ENCODE measurements around the gene POLR3A. TPM values are rescaled to one million over a fixed set of nuclear protein-coding genes. Genes with fewer than 3 reads are reported as not detected.

Gene POLR3A
- total RNA-seq, 1 donor from 2014 or later, result 14.7 TPM

- Histone ChIP-seq H3K4me3 (ENCODE audit: low read depth, low read length) (no peak overlapping the region), H3K36me3 (ENCODE audit: control insufficient read depth, insufficient read depth, low read length) (peaks cover 26% of the 10 kb centered on the region), H3K27me3 (ENCODE audit: control insufficient read depth, insufficient read depth, low read length) (no peaks in the 10 kb centered on the region)
- DNase-seq (ENCODE audit: low read depth) (no peak), FAIRE-seq (no peak)
- TF ChIP-seq, protein P1, sequence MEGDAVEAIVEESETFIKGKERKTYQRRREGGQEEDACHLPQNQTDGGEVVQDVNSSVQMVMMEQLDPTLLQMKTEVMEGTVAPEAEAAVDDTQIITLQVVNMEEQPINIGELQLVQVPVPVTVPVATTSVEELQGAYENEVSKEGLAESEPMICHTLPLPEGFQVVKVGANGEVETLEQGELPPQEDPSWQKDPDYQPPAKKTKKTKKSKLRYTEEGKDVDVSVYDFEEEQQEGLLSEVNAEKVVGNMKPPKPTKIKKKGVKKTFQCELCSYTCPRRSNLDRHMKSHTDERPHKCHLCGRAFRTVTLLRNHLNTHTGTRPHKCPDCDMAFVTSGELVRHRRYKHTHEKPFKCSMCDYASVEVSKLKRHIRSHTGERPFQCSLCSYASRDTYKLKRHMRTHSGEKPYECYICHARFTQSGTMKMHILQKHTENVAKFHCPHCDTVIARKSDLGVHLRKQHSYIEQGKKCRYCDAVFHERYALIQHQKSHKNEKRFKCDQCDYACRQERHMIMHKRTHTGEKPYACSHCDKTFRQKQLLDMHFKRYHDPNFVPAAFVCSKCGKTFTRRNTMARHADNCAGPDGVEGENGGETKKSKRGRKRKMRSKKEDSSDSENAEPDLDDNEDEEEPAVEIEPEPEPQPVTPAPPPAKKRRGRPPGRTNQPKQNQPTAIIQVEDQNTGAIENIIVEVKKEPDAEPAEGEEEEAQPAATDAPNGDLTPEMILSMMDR (IDR thresholded peaks at IDR 0.05; ENCODE audit: insufficient read depth, low read length, severe bottlenecking), result no peak
Observed at GRCh38 chr10:78041170-78042057, 12.1 kb upstream of the POLR3A start.

DNA sequence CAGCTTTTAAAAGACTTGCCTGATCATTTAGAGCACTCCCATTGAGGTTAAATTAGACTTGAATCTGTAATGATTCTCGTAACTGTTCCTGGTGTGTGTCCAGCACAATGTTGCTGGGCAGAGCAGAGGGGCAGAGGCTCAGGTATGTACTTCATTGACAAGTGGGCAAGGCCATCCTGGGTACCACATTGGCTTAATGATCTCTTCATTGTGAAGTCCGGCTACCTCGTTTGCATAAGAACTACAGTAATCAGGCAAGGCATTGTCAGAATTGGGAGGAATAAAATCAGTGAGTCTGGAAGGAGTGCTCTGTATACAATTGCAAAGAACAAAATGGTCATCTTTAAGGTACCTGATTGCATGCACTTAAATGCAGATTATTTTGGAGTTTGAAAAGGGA lies 10.4 kb upstream of the POLR3A start:
- TF ChIP-seq, protein P1 (IDR thresholded peaks at IDR 0.05; ENCODE audit: insufficient read depth, low read length, severe bottlenecking), result no peak
- peaks cover 28% of the 10 kb centered on the region for H3K36me3 ChIP-seq (ENCODE audit: control insufficient read depth, insufficient read depth, low read length)
- DNase-seq (ENCODE audit: low read depth) (no peak), FAIRE-seq (no peak)
- no peaks in the 10 kb centered on the region for H3K27me3 ChIP-seq (ENCODE audit: control insufficient read depth, insufficient read depth, low read length)
- H3K4me3 ChIP-seq (ENCODE audit: low read depth, low read length), result no peak overlapping the region

DNA sequence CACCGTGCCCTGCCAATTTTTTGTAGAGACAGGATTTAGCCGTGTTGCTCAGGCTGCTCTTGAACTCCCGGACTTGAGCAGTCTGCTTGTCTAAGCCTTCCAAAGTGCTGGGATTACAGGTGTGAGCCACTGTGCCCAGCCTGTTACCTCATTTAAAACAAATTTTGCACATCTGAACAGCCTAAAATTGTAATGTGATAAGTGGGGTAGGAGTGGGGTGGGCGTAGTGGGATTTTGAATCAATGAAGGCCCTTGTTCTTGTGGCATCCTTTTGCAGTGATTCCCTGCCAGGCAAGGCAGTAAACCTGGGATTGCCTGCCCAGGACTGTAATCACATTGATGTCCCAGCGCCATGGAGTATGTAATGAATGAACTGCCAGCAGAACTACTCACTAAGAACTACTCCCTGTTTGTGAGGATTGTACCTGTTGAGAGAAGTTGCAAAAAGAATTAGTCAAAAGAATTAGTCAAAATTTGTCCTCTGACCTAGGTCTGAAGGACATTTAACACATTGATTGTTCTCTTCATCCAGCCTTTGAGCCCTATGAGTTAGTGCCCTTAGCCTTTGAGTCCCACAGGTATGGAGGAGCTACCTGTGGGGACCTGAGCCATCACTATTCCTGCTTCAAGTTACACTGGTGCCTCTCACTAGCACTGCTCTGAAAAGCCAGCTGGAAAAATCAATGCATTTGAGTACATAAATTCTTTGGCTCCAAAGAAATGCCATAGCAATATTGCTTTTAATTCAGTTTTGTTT lies 9.7 kb upstream of the POLR3A start:
- H3K27me3 ChIP-seq (ENCODE audit: control insufficient read depth, insufficient read depth, low read length), result no peaks in the 10 kb centered on the region
- FAIRE-seq (no peak), DNase-seq (ENCODE audit: low read depth) (no peak)
- peaks cover 28% of the 10 kb centered on the region for H3K36me3 ChIP-seq (ENCODE audit: control insufficient read depth, insufficient read depth, low read length)
- H3K4me3 ChIP-seq (ENCODE audit: low read depth, low read length), result no peak overlapping the region
- TF ChIP-seq, protein P1 (IDR thresholded peaks at IDR 0.05; ENCODE audit: insufficient read depth, low read length, severe bottlenecking), result no peak

DNA sequence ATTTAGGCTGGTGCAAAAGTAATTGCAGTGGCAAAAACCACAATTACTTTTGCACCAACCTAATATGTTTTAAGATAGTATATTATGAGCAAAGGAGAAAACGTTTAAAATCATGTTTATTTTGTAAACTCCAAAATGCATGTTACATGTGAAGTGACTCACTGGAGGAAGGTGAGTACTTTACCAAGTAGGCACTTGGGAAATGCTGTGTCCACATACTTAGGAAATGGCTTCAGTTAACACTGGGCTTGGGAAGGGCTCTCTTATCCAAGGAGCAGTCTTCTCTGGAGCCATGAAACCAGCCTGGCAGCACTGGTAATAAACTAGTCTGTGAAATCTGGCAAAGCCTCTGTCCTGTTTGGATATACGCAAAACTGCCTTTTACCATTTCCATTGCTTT lies 8.8 kb upstream of the POLR3A start:
- Histone ChIP-seq H3K27me3 (ENCODE audit: control insufficient read depth, insufficient read depth, low read length) (no peaks in the 10 kb centered on the region), H3K36me3 (ENCODE audit: control insufficient read depth, insufficient read depth, low read length) (peaks cover 28% of the 10 kb centered on the region), H3K4me3 (ENCODE audit: low read depth, low read length) (no peak overlapping the region)
- DNase-seq (ENCODE audit: low read depth), result peak; percentile 63
- TF ChIP-seq, protein P1 (IDR thresholded peaks at IDR 0.05; ENCODE audit: insufficient read depth, low read length, severe bottlenecking), result no peak
- FAIRE-seq, result no peak

DNA sequence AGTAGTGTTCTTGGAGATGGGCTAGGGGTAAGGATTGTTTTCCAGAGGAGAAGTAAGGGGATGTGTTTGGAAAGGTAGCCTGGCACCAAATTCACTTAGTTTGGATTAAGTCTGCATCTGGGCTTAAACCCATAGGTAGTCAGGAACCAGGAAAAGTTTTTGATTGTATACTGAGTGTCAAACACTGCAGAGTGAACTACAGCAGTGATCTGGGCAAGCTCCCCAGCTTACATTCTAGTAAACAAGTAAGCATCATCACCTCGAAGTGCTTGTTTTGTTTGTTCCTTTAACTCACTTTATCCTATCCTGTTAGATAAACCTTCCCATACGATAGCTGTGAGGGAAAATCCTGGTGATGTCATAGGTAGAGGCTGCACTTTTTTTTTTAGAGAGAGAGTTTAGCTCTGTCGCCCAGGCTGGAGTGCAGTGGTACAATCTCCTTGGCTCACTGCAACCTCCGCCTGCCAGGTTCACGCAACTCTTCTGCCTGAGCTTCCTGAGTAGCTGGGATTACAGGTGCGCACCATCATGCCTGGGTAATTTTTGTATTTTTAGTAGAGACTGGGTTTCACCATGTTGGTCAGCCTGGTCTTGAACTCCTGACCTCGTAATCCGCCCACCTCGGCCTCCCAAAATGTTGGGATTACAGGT lies 6.7 kb upstream of the POLR3A start:
- no peak overlapping the region for H3K4me3 ChIP-seq (ENCODE audit: low read depth, low read length)
- TF ChIP-seq, protein P1 (IDR thresholded peaks at IDR 0.05; ENCODE audit: insufficient read depth, low read length, severe bottlenecking), result no peak
- no peak for DNase-seq (ENCODE audit: low read depth)
- FAIRE-seq, result no peak
- H3K36me3 ChIP-seq (ENCODE audit: control insufficient read depth, insufficient read depth, low read length), result peaks cover 26% of the 10 kb centered on the region
- no peaks in the 10 kb centered on the region for H3K27me3 ChIP-seq (ENCODE audit: control insufficient read depth, insufficient read depth, low read length)
